Right lobe of liver (tissue), 6 donors: ENCODE data around the gene PNKD. TPM values are rescaled to one million over a fixed set of nuclear protein-coding genes. Genes with fewer than 3 reads are reported as not detected.

ENCODE experiments used
- ATAC-seq, 4 donors: fragments of 200-7000 bp; cut with Tn5 transposase; one replicate each; pipeline ENCODE4 v1.9.1; 2020; ENCODE audit warnings: mild to moderate bottlenecking in 4 of 4, moderate library complexity in 4 of 4
- DNase-seq, 3 donors: peaks; one replicate each; pipeline ENCODE4 v3.0.0-alpha.2; 2020
- H3K27ac ChIP-seq, 3 donors: fragments of 200-600 bp; one replicate each; pipeline ENCODE4 v1.8.0; 2022
- H3K27me3 ChIP-seq, 2 donors: fragments of 200-600 bp; one replicate each; pipeline ENCODE4 v1.8.0; 2022
- H3K36me3 ChIP-seq, 4 donors: fragments of 200-600 bp; sonication (generic) in 1 of 4; one replicate each; pipeline versions ENCODE4 v1.5.1 to v1.8.0; 2017 to 2022; ENCODE audit warnings: control low read depth in 1 of 4
- H3K4me1 ChIP-seq, 4 donors: fragments of 200-600 bp; sonication (generic) in 1 of 4; one replicate each; pipeline versions ENCODE4 v1.5.1 to v1.8.0; 2017 to 2022; ENCODE audit warnings: control low read depth in 1 of 4
- H3K4me3 ChIP-seq, 3 donors: fragments of 200-600 bp; one replicate each; pipeline ENCODE4 v1.8.0; 2022
- H3K9me3 ChIP-seq, 4 donors: fragments of 200-600 bp; sonication (generic) in 1 of 4; one replicate each; pipeline versions ENCODE4 v1.5.1 to v1.8.0; 2017 to 2022; ENCODE audit warnings: control low read depth in 1 of 4
- POLR2A ChIP-seq: fragments of 450-650 bp; IDR thresholded peaks from one replicate; pipeline ENCODE4 v1.6.1; 2017; ENCODE audit warnings: antibody characterized with exemption, mild to moderate bottlenecking
- WGBS: methylation state at CpG from one replicate; pipeline ENCODE4 v1.1.6; 2018; ENCODE audit warnings: low coverage, low lambda C conversion rate; ENCODE audit not compliant: insufficient coverage; ENCODE audit errors: missing lambda C conversion rate; 5-methylcytosine and 5-hydroxymethylcytosine counted together
- intact Hi-C, 2 donors: fragments of 100-400 bp; cut with DNase I; formaldehyde crosslinking; loops; one replicate each; pipeline versions ENCODE4 v1.11.2 to v1.14.1; 2022
- total RNA-seq, 6 experiments: library from RNA; depleted of rRNA in 2 of 6; stranded (reverse); fragments of >200 nt in 2 of 6; fragmentation: NEBNext Ultra II Directional in 3 of 6; extraction: Animal tissue kit (Norgen Biotek cat#: 25700) in 3 of 6; gene quantifications; one replicate each; pipeline versions ENCODE4 v1.1.0 to v1.2.4, GENCODE V29; 2016 to 2023
- TF ChIP-seq, protein P1 (sequence below), 4 donors: fragments of 200-600 bp in 3 of 4; fragments of 450-650 bp in 1 of 4; IDR thresholded peaks; one replicate each; pipeline versions ENCODE4 v1.5.1 to v1.8.0; 2016 to 2022; ENCODE audit warnings: antibody characterized with exemption in 4 of 4, mild to moderate bottlenecking in 2 of 4
- donor health status: DM: no; HTN: yes; CAD: no.
- donor health status: DM: no; HTN: no; CAD: no.
- donor health status: DM: no; HTN: no; CAD: no.
- donor health status: DM: no; HTN: yes; CAD: no.
- donor health status: DM: no; HTN: yes; CAD: no.

The PNKD gene
- total RNA-seq, 6 experiments from 2014 or later: 78.5 to 137 (median 115) TPM

DNA sequence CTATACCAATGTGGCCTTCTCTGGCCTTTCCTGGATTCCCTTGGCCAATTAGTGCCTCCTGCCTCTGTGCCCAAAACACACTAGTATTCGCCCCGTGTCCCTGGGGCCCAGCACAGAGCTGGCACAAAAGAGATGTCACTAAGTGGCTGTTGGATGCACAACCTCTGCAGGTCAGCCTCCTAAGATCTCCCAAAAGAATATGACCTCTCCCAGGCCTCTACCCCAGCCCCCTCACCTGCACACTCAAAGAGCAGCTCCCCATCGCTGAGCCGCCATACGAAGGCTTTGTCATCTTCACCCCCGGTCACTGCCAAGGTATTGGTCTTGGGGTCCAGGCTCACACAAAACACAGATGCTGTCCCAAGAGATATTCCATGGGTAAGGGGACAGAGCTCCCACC is 3.1 kb upstream of the PNKD start:
- Histone ChIP-seq H3K27ac (no peak overlapping the region), H3K9me3 (no peaks in the 10 kb centered on the region), H3K36me3 (peaks cover 0 to 44% (median 8%) of the 10 kb centered on the region in 4 donors), H3K27me3 (no peaks in the 10 kb centered on the region), H3K4me1 (peaks cover 0 to 40% (median 19%) of the 10 kb centered on the region in 4 donors), H3K4me3 (no peak overlapping the region)
- no peak for TF ChIP-seq POLR2A
- TF ChIP-seq, protein P1, sequence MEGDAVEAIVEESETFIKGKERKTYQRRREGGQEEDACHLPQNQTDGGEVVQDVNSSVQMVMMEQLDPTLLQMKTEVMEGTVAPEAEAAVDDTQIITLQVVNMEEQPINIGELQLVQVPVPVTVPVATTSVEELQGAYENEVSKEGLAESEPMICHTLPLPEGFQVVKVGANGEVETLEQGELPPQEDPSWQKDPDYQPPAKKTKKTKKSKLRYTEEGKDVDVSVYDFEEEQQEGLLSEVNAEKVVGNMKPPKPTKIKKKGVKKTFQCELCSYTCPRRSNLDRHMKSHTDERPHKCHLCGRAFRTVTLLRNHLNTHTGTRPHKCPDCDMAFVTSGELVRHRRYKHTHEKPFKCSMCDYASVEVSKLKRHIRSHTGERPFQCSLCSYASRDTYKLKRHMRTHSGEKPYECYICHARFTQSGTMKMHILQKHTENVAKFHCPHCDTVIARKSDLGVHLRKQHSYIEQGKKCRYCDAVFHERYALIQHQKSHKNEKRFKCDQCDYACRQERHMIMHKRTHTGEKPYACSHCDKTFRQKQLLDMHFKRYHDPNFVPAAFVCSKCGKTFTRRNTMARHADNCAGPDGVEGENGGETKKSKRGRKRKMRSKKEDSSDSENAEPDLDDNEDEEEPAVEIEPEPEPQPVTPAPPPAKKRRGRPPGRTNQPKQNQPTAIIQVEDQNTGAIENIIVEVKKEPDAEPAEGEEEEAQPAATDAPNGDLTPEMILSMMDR (IDR thresholded peaks at IDR 0.05): no peak
- DNase-seq (peak in 1 of 3 donors; percentile 24), ATAC-seq (no peak)
- intact Hi-C loops: no loop called here
- WGBS: 90% methylated on average over 4 of the region's 6 CpGs

DNA sequence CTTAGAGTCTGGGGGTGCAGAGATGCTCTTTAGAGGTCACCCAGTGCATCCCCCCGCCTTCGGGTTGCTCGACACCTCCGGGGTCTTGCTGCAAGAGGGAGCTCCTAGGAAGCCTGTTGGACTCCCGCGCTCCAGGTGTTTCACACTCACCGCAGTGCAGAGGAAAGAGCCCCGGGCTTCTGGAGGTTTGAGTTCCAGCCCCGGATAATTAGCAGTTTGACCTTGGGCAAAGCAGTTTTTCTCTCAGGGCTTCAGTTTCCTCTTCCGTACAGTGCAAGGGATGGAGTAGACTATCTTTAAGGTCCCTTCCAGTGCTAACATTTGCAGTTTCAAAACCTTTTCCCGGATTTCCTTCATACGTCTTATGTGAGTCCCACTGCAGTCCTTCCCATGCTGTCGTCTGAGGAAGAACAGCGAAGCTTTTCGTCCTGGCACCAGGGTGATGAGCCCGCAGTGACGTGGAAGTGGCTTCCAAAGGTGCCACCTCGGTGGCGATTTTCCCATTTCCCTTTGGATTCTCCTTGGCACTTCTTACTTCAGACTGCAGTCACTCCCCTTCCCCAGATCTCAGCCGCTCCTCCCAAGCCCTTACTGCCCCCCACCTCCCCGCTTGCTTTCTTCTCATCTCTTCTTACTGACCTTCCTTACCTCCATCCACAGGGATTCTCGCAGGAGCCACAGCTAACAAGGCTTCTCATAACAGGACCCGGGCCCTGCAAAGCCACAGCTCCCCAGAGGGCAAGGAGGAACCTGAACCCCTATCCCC is 585 bp downstream of the PNKD start:
- DNase-seq: no peak
- Histone ChIP-seq H3K27me3 (no peaks in the 10 kb centered on the region), H3K27ac (peak overlapping the region in 2 of 3 donors; percentile 45 to 52), H3K36me3 (peaks cover 6 to 41% (median 25%) of the 10 kb centered on the region in 4 donors), H3K9me3 (no peaks in the 10 kb centered on the region), H3K4me3 (peak overlapping the region; percentile 66 to 96 (median 95)), H3K4me1 (peaks cover 0 to 32% (median 17%) of the 10 kb centered on the region in 4 donors)
- WGBS: 4% methylated on average over 23 of the region's 23 CpGs
- TF ChIP-seq POLR2A: no peak
- TF ChIP-seq, protein P1 (IDR thresholded peaks at IDR 0.05): no peak
- intact Hi-C loops: no loop called here
- ATAC-seq: no peak

DNA sequence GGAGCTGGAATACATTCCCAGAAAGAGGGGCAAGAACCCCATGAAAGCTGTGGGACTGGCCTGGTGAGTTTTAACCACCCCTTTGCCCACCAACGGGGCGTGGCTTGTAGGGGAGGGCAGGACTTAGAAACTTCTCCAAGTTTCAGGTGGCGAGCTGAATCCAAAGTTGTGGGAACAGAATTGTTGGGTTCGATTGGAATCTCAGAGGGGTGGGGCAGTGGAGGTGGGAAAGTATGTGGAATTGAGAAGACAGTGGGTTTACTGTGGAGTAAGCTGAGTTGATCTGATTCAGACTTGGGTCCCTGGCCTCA is 1.1 kb downstream of the PNKD start:
- intact Hi-C loops: no loop called here
- DNase-seq: no peak

DNA sequence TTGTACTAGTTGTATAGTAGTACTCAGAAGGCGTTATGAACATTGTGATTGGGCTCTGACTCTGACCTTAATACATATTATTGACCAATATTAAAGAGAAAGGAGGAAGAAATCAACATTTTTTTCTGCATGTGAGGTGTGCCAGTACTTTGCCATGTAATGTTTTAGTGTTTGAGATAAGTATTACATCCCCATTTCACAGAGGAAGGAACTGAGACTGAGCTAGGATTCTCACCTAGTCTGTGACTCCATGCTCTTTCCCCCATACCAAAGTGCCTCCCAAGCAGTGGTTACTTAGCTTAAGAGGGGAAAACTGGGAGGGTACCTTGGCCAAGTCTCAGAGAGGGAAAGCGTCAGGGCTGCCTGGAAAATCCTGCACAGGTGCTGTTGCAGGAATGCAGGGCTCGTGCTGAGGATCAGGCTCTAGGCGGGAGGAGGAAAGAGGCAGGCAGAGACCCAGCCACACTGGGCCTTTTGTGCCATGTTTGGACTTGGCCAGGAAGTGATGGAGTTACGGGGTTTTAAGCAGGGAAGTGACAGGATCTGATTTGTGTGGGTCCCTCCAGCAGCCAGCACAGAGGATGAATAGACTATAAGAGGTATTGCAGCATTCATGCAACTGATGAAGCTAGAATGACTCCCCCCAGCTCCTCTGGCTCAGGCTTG is 1.7 kb downstream of the PNKD start:
- H3K4me3 ChIP-seq: no peak overlapping the region
- intact Hi-C loops: no loop called here
- no peaks in the 10 kb centered on the region for H3K27me3 ChIP-seq
- peaks cover 11 to 44% (median 32%) of the 10 kb centered on the region in 4 donors for H3K36me3 ChIP-seq
- ATAC-seq: no peak
- no peaks in the 10 kb centered on the region for H3K9me3 ChIP-seq
- no peak for DNase-seq
- no peak overlapping the region for H3K27ac ChIP-seq
- 27% methylated on average over 4 of the region's 5 CpGs for WGBS
- H3K4me1 ChIP-seq: peaks cover 0 to 32% (median 17%) of the 10 kb centered on the region in 4 donors
- TF ChIP-seq POLR2A: no peak
- TF ChIP-seq, protein P1 (IDR thresholded peaks at IDR 0.05): no peak

More for the DNA sequence above, 1.1 kb downstream of the PNKD start:
- ATAC-seq: no peak
- no peak for TF ChIP-seq POLR2A
- TF ChIP-seq, protein P1 (IDR thresholded peaks at IDR 0.05): no peak
- Histone ChIP-seq H3K4me1 (peaks cover 0 to 32% (median 17%) of the 10 kb centered on the region in 4 donors), H3K27ac (peak overlapping the region in 2 of 3 donors; percentile 45 to 52), H3K9me3 (no peaks in the 10 kb centered on the region), H3K36me3 (peaks cover 10 to 41% (median 27%) of the 10 kb centered on the region in 4 donors), H3K27me3 (no peaks in the 10 kb centered on the region), H3K4me3 (peak overlapping the region; percentile 66 to 96 (median 95))
- WGBS: 15% methylated on average over 4 of the region's 4 CpGs
